Effector memory CD8-positive, alpha-beta T cell (primary cell): Measurements from ENCODE around the gene CCDC174.

ENCODE experiments used
- ATAC-seq: fragments of 150-1000 bp; cut with Tn5 transposase; replicated peaks from 2 replicates; pipeline ENCODE4 v1.10.0; 2021; ENCODE audit warnings: mild to moderate bottlenecking, moderate library complexity
- DNase-seq, 3 experiments: peaks; one replicate each; pipeline ENCODE4 v3.0.0; 2021
- H3K27ac Mint-ChIP-seq, 2 donors: one replicate each; pipeline ENCODE4 v1.8.0; 2022; ENCODE audit warnings: mild to moderate bottlenecking in 2 of 2, mixed read lengths in 2 of 2, moderate library complexity in 2 of 2
- H3K27me3 Mint-ChIP-seq, 2 donors: one replicate each; pipeline ENCODE4 v1.8.0; 2022; ENCODE audit warnings: mixed read lengths in 2 of 2
- H3K36me3 Mint-ChIP-seq: one replicate; pipeline ENCODE4 v1.8.0; 2022; ENCODE audit warnings: mild to moderate bottlenecking, moderate library complexity, mixed read lengths; ENCODE audit not compliant: insufficient read depth
- H3K4me1 Mint-ChIP-seq, 2 donors: one replicate each; pipeline ENCODE4 v1.8.0; 2022; ENCODE audit warnings: low read depth in 2 of 2, mixed read lengths in 2 of 2
- H3K4me3 Mint-ChIP-seq, 2 donors: one replicate each; pipeline ENCODE4 v1.8.0; 2022; ENCODE audit warnings: mild to moderate bottlenecking in 2 of 2, mixed read lengths in 2 of 2, moderate library complexity in 2 of 2
- H3K9me3 Mint-ChIP-seq, 2 donors: one replicate each; pipeline ENCODE4 v1.8.0; 2022; ENCODE audit warnings: mixed read lengths in 2 of 2

Gene CCDC174

DNA sequence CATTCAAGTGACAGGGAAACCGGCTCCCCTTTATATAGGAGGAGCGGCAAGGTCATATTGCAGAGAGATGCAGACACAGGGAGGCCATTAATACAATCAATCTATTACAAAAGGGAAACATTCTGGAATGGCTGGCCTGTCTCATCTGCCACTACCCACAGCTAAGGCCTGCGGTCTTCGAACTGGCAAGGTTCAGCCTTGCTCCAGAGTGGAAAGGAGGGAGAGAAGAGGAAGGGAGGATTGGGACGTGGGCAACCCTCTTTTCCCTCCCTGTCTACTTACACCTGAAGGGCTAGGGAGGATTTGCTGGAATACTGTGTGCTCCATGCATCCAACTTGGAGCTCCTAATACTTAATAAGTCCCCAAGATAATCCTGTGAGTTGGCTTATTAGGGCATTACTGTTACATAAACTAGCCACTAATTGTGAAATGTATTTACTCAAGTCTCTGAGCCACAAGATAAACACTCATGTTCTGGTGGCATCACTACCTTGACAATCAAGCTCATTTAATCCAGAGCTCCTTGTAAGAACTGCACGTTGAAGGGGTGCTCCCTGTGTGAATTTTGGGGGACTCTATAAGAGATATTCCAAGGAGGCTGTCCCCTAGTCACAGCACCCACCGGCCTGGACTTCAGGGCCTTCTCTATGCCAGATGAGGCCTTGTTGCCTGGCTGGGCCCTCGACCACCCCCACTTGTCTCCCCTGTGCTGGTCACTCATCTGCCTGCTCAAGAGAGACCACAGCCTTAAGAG is 19.7 kb upstream of the CCDC174 start:
- Mint-ChIP-seq H3K27me3 (peaks cover 38 to 76% of the 10 kb centered on the region in 2 donors), H3K9me3 (no peaks in the 10 kb centered on the region), H3K4me3 (no peak overlapping the region), H3K4me1 (peaks cover 0 to 2% of the 10 kb centered on the region in 2 donors), H3K27ac (no peak overlapping the region), H3K36me3 (peaks cover 2% of the 10 kb centered on the region)
- DNase-seq (no peak), ATAC-seq (no peak)

DNA sequence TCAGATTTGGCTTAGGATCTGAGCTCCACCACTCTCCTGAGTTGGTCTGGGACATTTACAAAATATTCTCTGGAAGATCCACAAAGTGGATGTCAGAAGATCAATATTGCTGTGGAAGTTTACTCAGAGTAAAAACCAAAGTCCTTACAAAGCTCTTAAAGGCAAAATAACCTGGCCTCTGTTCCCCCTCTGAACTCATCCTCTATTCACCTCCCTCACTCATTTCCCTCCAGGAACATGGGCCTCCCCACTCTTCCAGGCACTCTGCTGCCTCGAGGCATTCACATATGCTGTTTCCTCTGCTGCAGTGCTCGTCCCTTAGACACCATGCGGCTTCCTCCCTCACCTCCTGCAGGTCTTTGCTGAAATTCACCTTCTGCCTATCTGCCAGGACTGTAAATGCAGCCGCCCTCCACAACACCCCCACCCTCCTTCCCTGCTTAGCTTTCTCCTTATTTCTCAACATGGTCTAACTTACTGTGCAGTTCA is 19.1 kb upstream of the CCDC174 start:
- H3K4me3 Mint-ChIP-seq = no peak overlapping the region
- H3K4me1 Mint-ChIP-seq = peaks cover 0 to 2% of the 10 kb centered on the region in 2 donors
- peaks cover 2% of the 10 kb centered on the region for H3K36me3 Mint-ChIP-seq
- DNase-seq (no peak), ATAC-seq (no peak)
- no peaks in the 10 kb centered on the region for H3K9me3 Mint-ChIP-seq
- peaks cover 38 to 76% of the 10 kb centered on the region in 2 donors for H3K27me3 Mint-ChIP-seq
- no peak overlapping the region for H3K27ac Mint-ChIP-seq

DNA sequence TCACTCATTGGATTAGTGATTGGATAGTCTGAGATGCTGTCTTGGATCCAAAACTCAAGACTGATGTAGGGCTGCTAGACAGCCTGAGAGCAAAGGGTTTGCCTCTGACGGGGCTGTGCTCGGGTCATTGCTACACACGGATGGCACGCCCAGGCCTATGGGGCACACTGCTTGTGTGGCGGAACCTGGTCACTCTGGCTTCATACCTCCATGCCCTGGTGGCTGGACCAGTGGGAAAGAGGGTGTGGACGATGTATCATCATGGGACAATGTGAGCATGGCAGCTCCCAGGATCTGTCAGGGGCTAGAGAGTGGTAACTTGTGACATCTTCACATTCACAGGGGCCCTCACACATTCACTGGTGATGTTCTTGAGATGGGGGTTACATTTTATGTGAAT is 18.1 kb upstream of the CCDC174 start:
- ATAC-seq (no peak), DNase-seq (no peak)
- Mint-ChIP-seq H3K27me3 (peaks cover 38 to 76% of the 10 kb centered on the region in 2 donors), H3K36me3 (peaks cover 2% of the 10 kb centered on the region), H3K27ac (no peak overlapping the region), H3K9me3 (no peaks in the 10 kb centered on the region), H3K4me1 (peaks cover 0 to 2% of the 10 kb centered on the region in 2 donors), H3K4me3 (no peak overlapping the region)

DNA sequence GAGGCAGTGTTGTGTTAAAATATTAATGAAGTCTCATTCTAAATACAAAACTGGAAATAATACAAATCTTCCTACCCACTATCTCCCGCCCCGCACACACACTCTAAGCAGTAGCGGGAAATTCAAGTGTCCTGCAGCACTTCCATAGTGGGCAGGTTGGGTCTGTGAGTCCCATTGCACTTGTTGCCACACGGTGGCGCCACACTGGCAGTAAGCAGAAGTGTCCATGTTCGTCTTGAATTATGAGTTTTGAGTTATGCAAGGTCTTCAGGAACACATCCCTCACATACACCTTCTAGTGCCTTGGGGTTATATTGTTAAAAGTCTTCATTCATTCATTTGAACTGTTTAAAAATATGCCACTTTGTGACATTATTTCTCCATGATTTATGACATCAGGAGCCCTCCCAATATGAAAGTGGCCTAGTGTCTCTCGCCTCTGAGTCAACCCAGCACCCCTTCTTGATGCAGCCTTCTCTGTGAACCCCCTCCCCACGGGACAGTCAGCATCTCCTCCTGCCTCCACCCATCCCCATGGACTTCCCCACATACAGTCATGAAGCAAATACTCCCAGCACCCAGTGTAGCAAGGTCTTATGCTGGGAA is 17.6 kb upstream of the CCDC174 start:
- H3K36me3 Mint-ChIP-seq = peaks cover 2% of the 10 kb centered on the region
- H3K9me3 Mint-ChIP-seq = no peaks in the 10 kb centered on the region
- no peak overlapping the region for H3K4me3 Mint-ChIP-seq
- no peak overlapping the region for H3K27ac Mint-ChIP-seq
- H3K4me1 Mint-ChIP-seq = peaks cover 0 to 2% of the 10 kb centered on the region in 2 donors
- ATAC-seq (peak; percentile 77), DNase-seq (peak; percentile 40 to 42 (median 42))
- peaks cover 42 to 76% of the 10 kb centered on the region in 2 donors for H3K27me3 Mint-ChIP-seq

DNA sequence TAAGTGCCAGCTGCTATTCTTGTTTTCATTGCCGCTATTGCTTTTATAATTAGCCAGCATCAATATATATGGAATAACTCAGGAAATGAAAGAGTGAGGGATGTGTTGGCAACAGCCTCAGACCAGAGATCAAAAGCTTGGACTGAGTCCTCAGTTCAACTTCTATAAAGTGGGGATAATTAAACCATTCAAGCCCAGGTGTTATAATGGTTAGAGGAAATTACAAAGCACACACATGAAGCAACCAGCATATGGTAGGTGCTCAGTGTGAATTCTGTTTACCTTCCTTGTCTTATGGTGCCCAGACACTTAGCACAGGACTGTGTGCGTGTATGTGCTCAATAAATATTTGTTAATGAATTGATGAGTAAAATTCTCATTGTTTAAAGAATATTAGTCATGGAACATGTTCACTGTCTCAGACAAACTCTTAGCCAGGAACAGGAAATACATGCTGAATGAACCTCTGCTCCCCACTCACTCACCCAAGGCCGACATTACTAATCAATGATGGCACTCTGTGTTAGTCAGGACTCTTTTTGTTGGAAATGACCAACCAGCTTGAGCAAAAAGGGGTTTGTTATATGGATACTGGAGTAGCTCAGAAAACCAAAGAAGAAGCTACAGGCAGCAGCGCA is 16.7 kb upstream of the CCDC174 start:
- DNase-seq (no peak), ATAC-seq (no peak)
- Mint-ChIP-seq H3K9me3 (no peaks in the 10 kb centered on the region), H3K27ac (no peak overlapping the region), H3K36me3 (peaks cover 2% of the 10 kb centered on the region), H3K27me3 (peaks cover 51 to 76% of the 10 kb centered on the region in 2 donors), H3K4me1 (peaks cover 0 to 2% of the 10 kb centered on the region in 2 donors), H3K4me3 (no peak overlapping the region)

DNA sequence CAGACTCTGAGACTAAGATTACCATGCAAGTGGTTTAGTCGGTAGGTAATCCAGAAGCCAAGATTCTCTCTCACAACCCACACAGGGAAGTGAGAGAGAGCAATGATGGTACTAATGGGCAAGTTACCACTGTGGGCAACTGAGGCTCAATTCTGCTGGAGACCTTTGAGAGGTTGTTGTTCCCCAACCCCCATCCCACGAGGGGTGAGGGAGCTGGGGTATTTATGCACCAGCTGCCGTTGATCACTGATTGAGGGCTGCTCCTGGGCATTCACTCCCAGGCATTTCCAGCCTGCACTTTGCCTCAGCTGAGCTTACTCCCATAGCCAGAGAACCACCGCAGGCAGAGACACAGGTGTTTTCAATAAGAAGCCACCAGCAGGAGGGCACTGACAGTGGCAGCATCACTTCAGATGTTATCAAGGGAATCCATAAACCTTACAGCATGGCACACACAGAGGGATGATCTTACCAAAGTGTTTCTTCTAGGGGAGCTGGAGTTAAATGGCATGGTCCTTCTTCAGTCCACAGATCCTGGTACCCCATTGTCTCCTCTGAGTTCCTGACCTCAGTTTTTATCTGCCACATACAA is 15.0 kb upstream of the CCDC174 start:
- ATAC-seq (no peak), DNase-seq (no peak)
- no peaks in the 10 kb centered on the region for H3K9me3 Mint-ChIP-seq
- H3K36me3 Mint-ChIP-seq = peaks cover 2% of the 10 kb centered on the region
- H3K27ac Mint-ChIP-seq = no peak overlapping the region
- peaks cover 54 to 79% of the 10 kb centered on the region in 2 donors for H3K27me3 Mint-ChIP-seq
- peaks cover 0 to 2% of the 10 kb centered on the region in 2 donors for H3K4me1 Mint-ChIP-seq
- H3K4me3 Mint-ChIP-seq = no peak overlapping the region

DNA sequence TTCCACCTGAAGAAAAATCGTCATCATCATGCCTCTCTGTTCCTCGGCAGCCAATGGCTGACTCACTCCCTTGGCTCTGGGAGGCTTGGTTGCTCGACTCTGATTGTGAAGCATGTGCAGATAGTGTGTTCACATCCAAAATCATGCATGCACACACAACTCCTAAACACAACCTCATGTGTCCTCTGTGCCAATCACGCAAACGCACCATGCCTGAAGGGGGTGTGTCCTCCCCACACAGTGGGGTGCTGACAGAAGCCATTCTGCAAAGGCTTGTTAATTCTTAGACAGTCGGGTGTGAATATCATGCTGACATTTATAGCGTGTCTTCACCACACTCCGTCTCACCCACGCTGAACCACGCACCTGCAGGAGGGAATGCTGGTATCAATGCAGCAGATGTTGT is 11.4 kb upstream of the CCDC174 start:
- Mint-ChIP-seq H3K27me3 (peaks cover 62 to 79% of the 10 kb centered on the region in 2 donors), H3K4me3 (no peak overlapping the region), H3K4me1 (no peaks in the 10 kb centered on the region), H3K9me3 (no peaks in the 10 kb centered on the region), H3K36me3 (no peaks in the 10 kb centered on the region), H3K27ac (no peak overlapping the region)
- ATAC-seq (no peak), DNase-seq (no peak)

DNA sequence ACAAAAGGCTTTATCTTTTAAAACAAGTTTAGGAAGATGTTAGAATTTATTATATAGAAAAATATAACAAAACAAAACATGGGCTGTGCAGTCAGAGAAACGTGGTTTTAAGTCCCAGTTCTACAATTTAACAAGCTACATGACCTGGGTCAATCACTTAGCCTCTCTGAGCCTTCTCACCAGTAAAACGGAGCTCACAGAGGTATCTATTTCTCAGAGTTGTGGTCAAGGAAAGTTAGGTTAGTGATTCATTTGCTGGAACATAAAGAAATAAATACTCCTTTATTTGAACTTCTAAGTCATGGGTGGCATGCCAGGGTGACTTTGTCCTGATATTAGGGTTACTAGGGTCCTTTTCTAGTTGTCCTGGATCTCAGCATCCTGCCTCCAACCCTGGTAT is 10.8 kb upstream of the CCDC174 start:
- no peaks in the 10 kb centered on the region for H3K4me1 Mint-ChIP-seq
- H3K36me3 Mint-ChIP-seq = no peaks in the 10 kb centered on the region
- peaks cover 57 to 73% of the 10 kb centered on the region in 2 donors for H3K27me3 Mint-ChIP-seq
- DNase-seq (no peak), ATAC-seq (no peak)
- H3K27ac Mint-ChIP-seq = no peak overlapping the region
- H3K9me3 Mint-ChIP-seq = no peaks in the 10 kb centered on the region
- no peak overlapping the region for H3K4me3 Mint-ChIP-seq

DNA sequence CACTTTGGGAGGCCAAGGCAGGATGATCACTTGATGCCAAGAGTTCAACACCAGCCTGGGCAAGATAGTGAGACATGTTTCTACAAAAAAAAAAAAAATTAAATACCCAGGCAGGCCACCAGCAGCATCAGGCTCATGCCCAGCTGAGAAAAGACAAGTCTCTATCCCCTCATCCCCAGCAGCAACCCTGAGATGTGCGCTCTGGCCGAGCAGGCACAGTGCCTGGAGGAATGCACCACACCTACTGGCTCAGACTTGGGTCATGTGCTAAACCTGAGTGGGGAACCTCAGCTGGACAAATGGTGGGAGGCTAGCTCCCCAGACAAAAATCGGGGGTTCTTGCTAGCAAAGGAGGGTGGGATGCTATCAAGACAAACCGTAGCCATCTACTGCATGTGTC is 10.2 kb upstream of the CCDC174 start:
- ATAC-seq (no peak), DNase-seq (no peak)
- no peaks in the 10 kb centered on the region for H3K36me3 Mint-ChIP-seq
- H3K9me3 Mint-ChIP-seq = no peaks in the 10 kb centered on the region
- no peak overlapping the region for H3K27ac Mint-ChIP-seq
- H3K4me3 Mint-ChIP-seq = no peak overlapping the region
- peaks cover 57 to 67% of the 10 kb centered on the region in 2 donors for H3K27me3 Mint-ChIP-seq
- peaks cover 0 to 2% of the 10 kb centered on the region in 2 donors for H3K4me1 Mint-ChIP-seq

DNA sequence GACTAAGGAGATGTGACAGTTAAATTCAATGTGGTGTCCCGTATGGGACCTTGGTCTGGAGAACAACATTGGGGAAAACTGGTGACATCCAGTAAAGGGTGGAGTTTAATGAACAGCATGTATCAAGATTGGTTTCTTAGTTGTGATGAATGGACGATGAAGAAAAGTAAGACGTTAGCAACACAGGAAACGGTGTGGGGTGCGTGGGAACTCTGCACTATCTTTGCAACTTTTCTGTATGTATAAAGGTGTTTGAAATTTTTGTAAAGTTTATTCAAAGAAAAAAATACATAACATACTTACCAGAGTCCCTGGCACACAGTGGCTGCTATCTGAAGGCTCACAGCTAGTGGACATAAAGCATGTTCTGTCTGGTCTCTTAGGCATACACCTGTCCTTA is 6.1 kb upstream of the CCDC174 start:
- Mint-ChIP-seq H3K4me1 (peaks cover 3 to 8% of the 10 kb centered on the region in 2 donors), H3K27me3 (peaks cover 17 to 26% of the 10 kb centered on the region in 2 donors), H3K27ac (no peak overlapping the region), H3K9me3 (no peaks in the 10 kb centered on the region), H3K36me3 (no peaks in the 10 kb centered on the region), H3K4me3 (no peak overlapping the region)
- ATAC-seq (no peak), DNase-seq (no peak)

DNA sequence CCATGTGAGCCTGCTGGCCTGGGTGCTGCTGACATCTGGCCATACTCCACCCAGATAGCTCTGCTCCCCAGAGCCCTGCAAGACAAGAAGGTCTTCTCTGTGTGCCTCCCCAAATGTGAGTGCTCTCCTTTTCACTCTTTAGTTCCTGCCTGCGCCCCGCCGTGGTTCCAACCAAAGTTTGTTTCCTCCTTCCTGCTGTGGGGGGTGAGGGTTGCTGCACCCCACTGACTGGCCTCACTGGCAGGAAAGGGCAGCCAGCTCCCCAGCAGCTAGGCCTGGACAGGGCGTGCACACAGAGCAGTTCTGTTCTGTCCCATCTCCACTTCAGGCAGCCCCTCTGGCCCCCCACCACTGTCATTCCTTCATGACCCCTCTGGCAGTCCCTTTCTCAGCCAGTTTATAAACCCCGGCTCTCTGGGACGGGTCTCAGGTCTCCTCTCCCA is 5.4 kb upstream of the CCDC174 start:
- Mint-ChIP-seq H3K4me1 (peaks cover 9 to 13% of the 10 kb centered on the region in 2 donors), H3K27ac (no peak overlapping the region), H3K27me3 (peaks cover 12 to 19% of the 10 kb centered on the region in 2 donors), H3K4me3 (no peak overlapping the region), H3K36me3 (peaks cover under 1% of the 10 kb centered on the region), H3K9me3 (no peaks in the 10 kb centered on the region)
- DNase-seq (no peak), ATAC-seq (no peak)

DNA sequence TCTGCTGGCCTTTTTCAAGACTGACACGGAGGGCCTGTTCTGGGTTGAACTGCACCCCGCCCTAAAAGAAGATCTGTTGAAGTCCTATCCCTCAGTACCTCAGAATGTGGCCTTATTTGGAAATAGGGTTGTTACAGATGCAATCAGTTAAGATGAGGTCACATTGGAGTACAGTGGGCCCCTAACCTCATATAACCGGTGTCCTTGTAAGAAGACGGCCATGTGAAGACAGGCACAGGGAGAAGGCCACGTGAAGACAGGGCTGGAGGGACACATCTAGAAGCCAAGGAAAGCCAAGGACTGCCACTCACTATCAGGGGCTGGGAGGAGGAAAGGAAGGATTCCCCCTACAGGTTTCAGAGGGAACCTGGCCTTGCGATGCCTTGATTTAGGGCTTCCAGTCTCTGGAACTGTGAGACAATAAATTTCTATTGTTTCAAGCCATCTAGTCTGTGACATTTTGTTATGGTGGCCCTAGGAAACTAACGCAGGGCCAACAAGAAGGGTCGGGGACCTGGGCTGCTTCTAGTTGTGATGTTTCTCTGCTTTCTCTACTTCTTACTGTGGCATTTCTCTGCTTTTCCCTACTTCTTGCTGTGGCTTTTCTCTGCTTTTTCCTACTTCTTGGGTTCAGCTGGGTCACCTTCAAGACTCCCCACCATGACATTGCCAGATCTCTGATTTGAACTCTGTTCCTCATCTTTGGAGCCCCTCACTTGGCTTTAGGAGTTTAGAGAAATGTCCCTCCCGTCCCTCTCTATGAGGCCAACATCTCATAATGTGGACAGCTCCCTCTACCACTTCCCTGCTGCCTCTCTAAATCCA is 4.8 kb upstream of the CCDC174 start:
- Mint-ChIP-seq H3K4me3 (no peak overlapping the region), H3K27me3 (peaks cover 9 to 13% of the 10 kb centered on the region in 2 donors), H3K4me1 (peaks cover 10 to 13% of the 10 kb centered on the region in 2 donors), H3K36me3 (peaks cover 7% of the 10 kb centered on the region), H3K9me3 (no peaks in the 10 kb centered on the region), H3K27ac (no peak overlapping the region)
- ATAC-seq = no peak
- no peak for DNase-seq
